Ramos (cell line): Measurements from ENCODE around the gene MCF2L.
"Not testable (repeated sequence)": the region's sequence is repeated elsewhere in the genome, so short reads cannot be mapped to it uniquely, and the experiment has no call there.

ENCODE experiments used
- in situ Hi-C: fragments of 300-500 bp; cut with MboI; formaldehyde crosslinking; loops from one replicate; pipeline ENCODE4 v1.14.3; 2022; ENCODE audit warnings: low sequenced_read_pairs; ENCODE audit not compliant: unreplicated experiment

Gene MCF2L

DNA sequence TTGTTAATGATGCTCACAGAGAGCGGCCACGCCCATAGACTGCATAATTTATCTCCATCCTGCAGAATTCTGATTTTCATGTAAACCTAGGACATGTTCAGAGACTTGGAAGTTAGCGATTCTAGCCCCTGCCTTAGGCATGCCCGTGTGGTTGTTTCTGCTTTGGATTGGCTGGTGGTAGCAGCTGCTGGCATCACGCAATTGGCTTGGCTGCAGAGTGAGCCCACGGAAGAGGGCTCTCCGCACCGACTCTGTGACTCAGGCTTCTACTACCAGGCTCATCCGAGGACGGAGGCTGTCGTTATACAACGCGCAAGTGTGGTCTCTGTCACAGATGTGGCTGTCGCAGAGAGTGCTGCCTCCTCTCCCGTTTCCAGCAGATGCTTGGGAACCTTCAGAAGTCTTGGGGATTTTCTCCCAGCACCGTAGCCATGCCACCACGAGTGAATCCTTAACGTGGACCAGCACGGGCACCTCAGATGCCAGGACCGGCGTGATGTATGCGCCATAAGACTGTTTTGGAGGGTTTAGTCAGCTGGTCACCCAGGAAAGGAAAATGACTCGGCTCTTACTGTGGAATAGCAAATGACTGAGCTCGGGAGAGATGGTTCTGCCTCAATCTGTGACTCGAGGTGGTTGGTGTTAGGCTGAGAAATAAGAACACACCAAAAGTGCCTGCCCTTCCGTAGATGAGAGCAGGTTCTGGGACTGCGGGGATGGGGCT lies 75.5 kb downstream of the MCF2L start:
- in situ Hi-C loops, result no loop called here

DNA sequence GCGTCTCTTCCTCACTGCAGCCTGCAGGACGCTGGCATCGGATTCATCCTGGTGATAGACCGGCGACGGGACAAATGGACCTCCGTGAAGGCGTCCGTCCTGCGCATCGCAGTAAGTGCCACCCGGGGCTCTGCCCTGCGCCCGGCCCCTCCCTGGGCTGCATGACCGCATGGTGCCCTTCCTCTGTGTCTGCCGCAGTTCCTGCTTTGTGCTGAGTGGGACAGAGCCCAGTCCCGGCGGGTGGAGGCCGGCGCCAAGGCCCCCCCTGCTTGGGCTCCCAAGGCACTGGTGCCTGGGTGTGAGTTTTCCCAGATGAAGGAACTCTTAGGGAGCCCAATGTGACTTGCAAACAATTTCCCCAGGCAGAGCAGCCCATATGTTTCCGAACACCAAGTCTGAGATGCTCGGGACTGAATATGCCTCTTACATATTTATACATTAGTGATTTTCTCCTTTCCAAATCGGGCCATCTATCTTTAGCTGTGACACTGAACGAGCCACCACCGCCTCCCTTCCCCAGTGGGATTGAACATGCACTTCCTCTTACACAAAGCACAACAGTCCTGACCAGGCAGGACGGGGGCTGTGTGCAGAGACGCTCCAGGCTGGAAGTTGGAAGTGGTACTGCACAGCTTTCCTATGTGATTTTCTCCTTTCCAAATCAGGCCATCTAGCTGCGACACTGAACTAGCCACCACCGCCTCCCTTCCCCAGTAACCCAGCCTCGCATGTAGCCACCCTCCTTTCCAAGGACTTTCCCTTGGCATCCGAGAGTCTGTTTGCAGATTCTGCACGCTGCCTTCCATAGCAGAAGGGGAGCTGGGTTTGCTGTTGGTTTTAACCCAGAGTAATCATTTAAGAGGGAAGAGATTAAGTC lies 76.5 kb downstream of the MCF2L start:
- in situ Hi-C loops, result no loop called here

DNA sequence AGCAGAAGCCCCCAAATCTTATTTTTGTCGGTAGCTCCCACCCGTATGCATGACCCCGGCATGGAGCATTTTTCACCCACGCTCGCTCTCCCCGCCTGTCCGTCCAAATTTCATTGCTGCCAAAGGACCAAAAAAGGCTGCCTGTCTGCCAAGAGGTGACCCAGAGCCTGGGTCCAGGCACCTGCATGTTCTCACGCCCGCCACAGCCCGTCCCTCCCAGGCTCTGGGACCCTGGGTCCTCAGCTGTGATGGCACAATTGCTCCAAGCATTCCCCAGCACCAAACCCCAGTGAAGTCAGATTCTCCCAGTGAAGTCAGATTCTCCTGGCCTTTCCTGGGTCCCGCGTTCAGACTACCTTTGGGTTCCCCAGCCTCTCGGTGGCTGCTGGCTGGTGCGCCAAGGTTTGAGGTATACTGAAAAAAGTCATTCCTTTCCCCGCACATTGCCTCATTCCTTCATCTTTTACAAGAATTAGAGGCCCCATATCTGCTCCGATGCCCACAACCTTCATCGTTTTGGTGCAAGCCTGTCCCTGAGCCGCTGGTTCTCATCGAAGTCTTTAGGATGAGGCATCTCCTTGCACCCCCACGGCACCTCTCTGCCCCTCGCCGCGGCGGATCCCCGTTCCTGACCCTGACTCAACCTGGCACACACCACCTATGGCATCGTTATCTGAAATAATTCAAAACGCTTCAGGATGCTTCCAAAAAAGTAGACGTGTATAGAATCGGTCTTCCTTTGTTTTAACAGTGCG lies 77.3 kb downstream of the MCF2L start:
- in situ Hi-C loops, result no loop called here

DNA sequence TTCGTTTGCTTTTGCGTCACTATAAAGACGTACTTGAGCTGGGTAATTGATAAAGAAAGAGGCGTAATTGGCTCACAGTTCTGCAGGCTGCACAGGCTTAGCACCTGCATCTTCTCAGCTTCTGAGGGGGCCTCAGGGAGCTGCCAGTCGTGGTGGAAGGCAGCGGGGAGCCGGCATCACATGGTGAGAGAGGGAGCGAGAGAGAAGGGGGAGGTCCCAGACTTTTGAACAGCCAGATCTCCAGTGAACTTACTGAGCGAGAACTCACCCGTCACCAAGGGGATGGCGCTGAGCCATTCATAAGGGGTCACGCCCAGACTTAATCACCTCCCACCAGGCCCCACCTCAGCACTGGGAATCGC lies 77.8 kb downstream of the MCF2L start:
- in situ Hi-C loops, result no loop called here

DNA sequence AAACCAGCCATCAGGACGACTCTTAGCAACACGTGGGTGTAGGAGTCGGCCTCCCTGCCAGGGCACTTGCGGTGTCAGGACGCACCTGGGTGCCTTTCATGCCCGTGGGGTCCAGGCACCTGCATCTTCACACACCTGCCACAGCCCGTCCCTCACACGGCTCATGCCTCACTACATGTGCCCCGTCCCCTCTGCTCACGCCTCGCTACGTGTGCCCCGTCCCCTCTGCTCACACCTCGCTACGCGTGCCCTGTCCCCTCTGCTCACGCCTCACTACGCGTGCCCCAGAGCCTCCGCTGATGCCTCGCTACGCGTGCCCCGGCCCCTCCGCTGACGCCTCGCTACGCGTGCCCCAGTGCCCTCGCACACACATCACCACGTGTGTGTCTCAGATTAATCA lies 78.6 kb downstream of the MCF2L start:
- in situ Hi-C loops, result no loop called here

DNA sequence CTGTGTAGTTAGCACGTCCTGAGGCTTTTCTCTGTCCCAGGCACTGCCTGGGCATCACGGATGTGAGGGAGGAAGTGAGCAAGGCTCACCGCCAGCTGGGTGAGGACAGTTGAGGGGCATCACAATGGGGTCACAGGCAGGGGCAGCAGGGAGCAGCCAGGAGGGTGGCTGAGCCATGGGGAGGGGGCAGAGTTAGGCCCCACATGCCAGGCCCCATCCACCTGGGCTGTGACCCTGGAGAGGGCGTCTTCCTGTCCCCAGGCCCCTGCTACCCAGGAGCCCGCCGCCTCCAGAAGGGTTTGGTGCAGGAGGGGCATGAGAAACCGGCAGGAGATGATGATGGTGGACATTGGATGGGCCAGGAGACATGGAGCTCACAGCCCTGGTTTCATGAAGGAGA lies 79.8 kb downstream of the MCF2L start:
- in situ Hi-C loops, result no loop called here

DNA sequence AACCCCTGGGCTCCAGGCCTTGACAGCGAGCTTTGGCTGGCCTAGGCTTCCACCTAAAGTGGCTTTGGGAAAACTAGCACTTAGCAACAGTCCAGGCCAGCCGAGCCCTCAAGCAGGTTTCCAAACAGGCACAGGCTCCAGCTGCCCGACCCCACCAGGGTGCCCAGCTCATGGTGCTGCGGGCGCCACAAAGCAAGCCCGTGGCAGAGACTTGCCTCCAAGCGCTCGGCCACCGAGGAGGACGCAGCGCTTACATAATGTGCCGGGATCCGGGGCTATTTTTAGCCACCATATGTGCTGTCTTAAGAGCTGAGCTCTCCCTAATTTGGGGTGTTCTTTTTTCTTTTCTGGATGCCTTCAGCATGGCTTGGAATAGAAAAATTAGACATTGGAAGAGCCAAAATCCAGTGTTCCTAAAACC lies 80.5 kb downstream of the MCF2L start:
- in situ Hi-C loops, result no loop called here

DNA sequence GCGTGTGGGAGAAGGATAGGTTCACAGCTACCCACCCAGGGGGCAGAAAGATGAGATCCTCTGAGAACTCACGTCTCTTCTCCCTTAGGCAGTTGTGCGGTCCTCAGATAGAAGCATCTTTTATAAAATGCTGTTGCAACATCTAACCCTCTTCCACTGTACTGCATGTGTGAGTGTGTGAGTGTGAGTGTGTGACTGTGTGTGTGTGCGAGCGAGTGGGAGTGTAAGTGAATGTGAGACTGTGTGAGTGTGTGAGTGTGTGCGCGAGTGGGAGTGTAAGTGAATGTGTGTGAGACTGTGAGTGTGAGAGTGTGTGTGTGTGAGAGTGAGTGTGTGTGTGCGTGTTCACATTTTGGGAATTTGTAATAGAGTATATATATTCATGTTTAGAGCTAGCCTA lies 81.0 kb downstream of the MCF2L start:
- in situ Hi-C loops, result no loop called here

DNA sequence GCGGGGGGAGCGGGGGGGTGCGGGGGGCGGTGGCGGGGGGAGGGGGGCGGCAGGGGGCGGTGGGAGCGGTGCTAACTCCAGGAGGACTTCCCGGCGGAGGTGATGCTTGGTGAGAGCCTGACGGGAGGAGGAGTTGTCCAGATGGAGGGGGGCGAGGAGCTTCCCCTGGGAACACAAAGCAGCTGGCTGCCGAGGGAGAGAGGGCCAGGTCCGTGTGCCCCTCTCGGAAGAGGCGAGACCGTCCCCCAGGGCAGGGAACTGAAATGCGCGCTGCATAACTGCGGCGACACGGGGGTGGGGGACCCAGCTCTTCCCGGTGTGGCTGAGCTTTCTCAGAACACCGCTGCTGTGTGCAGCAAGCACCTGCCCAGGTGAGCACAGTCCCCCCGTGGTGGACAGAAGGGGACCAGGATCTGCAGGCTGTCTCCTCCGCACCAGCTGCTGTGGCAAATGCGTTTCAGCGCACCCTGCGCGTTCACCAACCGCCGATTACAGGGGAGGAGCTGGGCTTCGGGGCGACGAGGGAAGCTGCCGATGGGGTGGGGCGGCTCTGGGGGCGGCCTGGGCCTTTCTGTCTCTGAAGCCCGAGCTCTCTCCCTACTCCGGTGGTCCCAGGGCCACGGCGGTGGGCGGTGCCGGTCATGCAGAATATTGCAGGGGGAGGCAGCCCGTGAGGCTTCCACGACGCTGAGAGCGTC lies 81.9 kb downstream of the MCF2L start:
- in situ Hi-C loops, result no loop called here

DNA sequence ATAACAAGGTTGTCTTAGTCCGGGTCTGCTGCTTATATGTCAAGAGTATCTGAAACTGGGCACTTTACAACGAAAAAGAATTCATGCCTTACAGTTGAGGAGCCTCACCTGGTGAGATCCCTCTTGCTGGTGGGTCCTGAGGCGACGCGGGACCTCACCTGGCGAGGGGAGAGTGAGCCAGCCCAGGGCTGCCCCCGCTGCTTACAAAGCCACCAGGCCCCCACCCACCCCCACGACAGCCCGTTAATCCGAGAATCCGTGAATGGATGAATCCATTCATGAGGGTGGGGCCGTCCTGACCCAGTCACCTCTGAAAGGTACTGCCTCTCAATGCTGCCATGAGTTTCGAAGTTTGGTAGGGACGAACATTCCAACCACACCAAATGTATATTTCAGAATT lies 82.6 kb downstream of the MCF2L start:
- in situ Hi-C loops, result no loop called here

GRCh38 chr13:113052206-113052605 lies 83.2 kb downstream of the MCF2L start:
- in situ Hi-C loops, result no loop called here

DNA sequence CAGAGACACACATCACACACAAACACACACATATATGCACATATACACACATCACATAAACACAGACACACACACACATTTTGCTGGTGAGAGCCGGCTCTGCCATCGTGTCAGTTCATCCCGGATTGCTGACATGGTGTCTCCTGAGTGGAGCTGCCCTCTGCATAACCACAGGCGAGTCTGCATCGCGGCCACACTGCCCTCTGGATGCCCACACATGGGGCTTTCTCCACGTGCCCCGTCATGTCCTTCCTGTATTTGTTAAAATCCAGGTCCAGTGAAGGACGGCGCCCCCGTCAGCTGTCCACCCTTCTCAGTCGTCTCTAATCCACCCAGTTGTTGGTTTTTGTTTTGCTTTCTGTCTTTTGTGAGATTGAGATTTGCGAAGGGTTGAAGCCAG lies 84.0 kb downstream of the MCF2L start:
- in situ Hi-C loops, result no loop called here

DNA sequence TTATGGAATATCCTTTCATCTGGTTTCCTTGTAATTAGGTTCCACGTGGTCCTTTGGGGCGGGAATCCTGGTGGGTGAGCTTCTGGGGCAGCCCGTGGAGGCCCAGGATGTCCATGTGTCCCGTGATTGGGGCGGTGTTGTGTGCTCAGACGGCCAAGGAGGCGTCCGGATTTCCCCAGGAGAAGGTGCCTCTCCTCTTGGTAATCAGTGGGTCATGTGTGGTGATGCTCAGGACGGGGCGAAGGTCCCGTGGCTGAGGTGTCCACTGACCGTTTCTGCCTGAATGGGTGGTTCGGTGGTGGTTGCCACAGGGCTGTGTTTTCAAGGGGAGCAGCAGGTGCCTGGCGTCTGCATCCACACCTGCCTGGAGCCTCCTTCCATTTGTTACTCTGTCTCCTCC lies 84.4 kb downstream of the MCF2L start:
- in situ Hi-C loops, result no loop called here

GRCh38 chr13:113053801-113054604 lies 85.0 kb downstream of the MCF2L start:
- in situ Hi-C loops, result no loop called here

- in situ Hi-C loops, result no loop called here
Measured at GRCh38 chr13:113057084-113057483, 88.1 kb downstream of the MCF2L start.

DNA sequence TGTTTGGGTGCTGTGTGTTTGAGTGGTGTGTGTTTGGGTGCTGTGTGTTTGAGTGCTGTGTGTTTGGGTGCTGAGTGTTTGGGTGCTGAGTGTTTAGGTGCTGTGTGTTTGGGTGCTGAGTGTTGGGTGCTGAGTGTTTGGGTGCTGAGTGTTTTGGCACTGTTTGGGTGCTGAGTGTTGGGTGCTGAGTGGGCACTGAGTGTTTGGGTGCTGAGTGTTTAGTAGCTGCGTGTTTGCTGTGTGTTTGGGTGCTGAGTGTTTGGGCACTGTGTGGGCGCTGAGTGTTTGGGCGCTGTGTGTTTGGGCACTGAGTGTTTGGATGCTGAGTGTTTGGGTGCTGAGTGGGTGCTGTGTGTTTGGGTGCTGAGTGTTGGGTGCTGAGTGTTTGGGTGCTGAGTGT lies 88.5 kb downstream of the MCF2L start:
- in situ Hi-C loops, result not testable (repeated sequence)

GRCh38 chr13:113058129-113058987 lies 89.3 kb downstream of the MCF2L start:
- in situ Hi-C loops, result no loop called here

DNA sequence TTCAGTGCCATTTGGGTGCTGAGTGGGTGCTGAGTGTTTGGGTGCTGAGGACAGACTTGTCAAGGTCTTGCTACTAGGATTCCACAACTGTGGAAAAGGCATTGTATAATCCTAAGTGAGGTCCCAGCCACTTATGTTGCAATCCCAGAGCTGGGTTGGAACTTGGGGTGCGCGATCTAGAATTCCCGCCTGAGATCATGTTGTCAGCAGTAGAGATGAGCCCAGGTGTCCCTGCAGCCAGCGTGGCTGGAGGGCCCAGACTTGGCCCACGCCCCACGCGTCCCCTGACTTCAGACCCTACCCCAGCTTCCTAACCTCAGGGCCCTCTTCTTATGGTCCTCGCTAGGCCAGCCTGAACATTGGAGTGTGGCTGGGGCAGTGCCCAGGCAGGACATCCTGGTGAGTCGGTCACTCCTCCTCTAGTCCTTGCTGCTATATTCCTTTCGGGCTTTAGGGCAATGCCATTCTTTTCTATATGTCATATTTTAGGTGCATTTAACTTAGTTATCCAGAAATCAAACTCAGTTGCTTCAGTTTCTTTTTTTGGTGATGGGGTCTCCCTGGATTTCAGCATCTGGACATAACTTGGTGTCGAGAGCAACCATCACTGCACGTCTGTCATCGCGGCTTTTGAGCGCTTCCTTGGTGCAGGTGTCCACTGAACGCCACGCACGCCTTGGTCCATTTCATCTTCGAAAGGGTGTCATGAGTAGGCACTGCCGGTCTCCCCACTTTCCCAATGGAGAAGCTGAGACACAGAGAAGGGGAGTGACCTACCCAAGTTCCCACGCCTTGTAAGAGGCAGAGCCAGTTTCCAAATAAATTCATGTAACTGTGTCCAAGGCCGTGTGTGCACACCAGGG lies 90.2 kb downstream of the MCF2L start:
- in situ Hi-C loops, result no loop called here
